GM10266 (cell line): Measurements from ENCODE around the gene INSR.

Experiments
- DNase-seq: peaks from one replicate; pipeline ENCODE4 v3.0.0; 2012; ENCODE audit errors: extremely low spot score
- TF ChIP-seq, protein P1 (sequence below): IDR thresholded peaks from 2 replicates; pipeline ENCODE4 v1.5.1; 2012; ENCODE audit warnings: mild to moderate bottlenecking, low read depth; ENCODE audit not compliant: control insufficient read depth, insufficient read depth; ENCODE audit errors: missing control alignments

Gene INSR

DNA sequence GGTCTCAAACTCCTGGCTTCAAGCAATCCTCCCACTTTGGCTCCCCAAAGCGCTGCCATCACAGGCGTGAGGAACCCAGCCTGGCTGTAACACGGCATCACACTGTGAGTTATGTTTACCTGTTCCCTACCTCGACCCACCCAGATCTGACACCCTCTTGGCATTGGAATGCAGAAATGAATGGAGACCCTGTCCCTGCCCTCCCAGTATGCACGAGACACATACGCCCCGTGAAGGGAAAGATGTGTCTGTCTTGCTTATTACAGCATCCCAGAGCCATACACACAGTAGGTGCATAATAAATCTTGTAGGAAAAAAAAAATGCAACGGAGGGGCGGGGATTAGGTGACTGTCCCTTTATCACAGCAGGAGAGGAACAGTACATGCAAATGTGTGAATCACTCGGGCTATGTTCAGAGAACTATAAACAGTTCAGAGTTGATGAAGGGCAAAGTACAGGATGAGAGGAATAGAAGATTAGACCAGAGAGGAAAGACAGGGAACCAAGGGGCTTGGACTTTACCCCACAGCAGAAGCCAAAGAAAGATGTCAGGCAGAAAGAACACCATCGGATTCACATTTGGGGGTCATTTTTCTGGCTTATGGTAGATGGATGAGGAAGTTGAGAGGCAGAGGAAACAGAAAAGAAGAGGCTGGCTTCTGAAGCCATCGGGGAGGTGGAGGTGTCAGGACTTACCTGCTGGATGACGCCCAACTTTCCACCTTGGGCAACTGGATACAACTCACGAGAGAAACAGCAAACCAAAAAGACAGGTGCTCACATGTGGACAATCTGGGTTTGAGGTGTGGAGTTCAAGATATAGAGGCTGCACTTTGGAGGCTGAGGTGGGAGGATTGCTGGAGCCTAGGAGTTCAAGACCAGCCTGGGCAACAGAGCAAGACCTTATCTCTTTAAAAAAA is 94.3 kb downstream of the INSR start:
- DNase-seq = no peak
- TF ChIP-seq, protein P1, sequence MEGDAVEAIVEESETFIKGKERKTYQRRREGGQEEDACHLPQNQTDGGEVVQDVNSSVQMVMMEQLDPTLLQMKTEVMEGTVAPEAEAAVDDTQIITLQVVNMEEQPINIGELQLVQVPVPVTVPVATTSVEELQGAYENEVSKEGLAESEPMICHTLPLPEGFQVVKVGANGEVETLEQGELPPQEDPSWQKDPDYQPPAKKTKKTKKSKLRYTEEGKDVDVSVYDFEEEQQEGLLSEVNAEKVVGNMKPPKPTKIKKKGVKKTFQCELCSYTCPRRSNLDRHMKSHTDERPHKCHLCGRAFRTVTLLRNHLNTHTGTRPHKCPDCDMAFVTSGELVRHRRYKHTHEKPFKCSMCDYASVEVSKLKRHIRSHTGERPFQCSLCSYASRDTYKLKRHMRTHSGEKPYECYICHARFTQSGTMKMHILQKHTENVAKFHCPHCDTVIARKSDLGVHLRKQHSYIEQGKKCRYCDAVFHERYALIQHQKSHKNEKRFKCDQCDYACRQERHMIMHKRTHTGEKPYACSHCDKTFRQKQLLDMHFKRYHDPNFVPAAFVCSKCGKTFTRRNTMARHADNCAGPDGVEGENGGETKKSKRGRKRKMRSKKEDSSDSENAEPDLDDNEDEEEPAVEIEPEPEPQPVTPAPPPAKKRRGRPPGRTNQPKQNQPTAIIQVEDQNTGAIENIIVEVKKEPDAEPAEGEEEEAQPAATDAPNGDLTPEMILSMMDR = no peak

DNA sequence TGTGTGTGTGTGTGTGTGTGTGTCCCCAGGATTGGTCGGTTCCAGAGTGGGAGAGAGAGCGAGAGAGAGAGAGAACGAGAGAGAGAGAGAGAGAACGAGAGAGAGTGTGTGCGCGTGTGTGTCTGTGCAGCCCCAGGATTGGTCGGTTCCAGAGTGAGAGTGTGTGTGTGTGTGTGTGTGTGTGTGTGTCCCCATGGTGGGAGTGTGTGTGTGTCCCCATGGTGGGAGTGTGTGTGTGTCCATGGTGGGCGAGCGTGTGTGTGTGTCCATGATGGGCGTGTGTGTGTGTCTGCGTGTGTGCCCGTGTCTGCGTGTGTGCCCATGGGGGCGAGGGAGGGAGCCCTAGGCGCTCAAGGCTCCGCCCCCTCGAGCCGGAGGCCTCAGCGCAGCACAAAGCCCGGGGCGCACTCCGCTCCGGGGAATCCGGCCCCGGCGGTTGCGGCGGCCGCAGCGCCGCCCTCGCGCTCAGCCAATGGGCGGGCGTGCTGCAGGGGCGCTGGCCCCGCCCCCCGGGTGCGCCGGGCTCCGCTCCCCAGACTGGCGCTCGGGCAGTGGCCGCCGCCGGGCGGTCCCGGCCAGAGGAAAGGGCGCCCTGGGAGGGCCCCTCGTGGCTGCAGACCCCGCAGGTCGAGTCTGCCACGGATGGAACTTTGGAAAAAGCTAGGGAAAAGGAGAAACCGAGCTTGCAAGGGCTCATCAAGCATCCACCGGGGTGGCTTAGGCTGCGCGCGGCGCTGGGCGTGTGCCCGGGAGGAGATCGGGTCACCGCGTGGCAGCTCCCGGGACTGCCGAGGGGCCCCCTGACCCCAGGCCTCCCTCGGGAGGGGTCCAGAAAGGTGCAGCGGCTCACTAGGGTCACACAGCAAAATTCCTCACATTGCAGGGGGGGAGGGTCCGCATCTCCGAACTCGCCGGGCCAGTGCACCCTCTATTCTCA is 96.2 kb downstream of the INSR start:
- DNase-seq = peak; percentile 95

DNA sequence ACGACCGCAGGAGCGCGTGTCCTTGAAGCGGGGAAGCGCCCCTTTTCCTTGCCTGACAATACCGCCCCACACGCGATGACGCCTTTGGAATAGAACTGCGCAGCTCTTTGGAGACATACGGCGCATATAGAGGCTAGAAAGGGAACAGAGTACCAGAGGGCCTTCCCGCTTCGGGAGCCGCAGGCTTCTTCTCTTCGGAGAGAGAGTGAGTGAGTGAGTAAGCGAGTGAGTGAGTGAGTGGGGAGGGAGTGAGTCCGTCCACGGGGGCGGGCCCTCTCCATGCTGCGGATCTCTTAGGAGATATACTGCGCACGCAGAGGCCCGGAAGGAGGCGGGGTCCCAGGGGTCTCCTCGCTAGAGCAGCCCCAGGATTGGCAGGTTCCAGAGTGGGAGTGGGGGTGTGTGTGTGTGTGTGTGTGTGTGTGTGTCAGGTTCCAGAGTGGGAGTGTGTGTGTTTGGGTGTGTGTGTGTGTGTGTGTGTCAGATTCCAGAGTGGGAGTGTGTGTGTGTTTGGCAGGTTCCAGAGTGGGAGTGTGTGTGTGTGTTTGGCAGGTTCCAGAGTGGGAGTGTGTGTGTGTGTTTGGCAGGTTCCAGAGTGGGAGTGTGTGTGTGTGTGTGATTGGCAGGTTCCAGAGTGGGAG is 97.0 kb downstream of the INSR start:
- DNase-seq = peak; percentile 87
- TF ChIP-seq, protein P1 = no peak

More for the DNA sequence above, 96.2 kb downstream of the INSR start:
- TF ChIP-seq, protein P1 = no peak

DNA sequence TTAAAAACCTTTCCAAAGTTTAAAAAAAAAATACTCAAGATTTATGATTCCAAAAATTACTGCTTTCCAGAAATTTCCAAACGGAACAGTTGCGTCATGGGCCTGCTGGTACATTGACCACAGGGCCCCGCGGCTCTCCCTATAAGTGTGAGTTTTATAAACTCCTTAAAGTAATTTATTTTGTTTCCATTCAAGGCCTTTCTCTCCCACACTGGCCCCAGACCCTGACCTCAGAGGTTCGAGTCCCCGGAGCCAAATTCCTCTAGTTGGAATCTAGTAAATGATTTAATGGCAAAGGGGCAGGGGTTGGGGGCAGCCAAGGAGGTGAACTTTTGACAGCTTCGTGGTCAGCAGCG is 97.5 kb downstream of the INSR start:
- TF ChIP-seq, protein P1 = no peak
- no peak for DNase-seq

DNA sequence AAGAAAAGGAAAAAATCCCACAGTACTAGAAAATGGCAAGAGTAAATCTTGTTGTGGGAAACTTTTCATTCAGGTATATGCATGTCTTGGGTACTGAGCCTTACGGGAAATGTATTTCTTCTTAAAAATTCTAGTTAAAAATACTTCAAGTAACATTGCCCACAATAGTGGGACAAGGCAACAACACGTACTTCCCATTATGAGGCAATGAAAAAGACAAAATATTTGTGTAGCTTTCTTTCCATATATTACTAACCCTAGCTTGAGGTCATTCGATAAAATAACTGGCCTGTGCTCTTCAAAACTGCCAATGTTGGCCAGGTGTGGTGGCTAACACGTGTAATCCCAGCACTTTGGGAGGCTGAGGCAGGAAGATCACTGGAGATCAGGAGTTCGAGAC is 99.2 kb downstream of the INSR start:
- TF ChIP-seq, protein P1 = no peak
- DNase-seq = no peak

DNA sequence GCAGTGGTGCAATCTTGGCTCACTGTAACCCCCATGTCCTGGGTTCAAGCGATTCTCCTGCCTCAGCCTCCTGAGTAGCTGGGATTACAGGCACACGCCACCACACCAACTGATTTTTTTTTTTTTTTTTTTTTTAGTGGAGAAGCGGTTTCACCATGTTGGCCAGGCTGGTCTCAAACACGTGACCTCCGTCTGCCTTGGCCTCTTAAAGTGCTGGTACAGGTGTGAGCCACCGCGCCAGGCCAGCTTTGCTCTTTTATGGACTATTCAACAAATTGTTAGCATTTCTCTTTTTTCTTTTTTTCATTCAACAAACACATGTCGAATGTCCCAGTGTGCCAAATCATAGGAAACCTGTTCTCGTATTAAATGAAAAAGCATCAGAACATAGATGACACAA is 99.6 kb downstream of the INSR start:
- DNase-seq = no peak
- TF ChIP-seq, protein P1 = no peak
